ENCODE data around the gene SLC22A16. TPM values are rescaled to one million over a fixed set of nuclear protein-coding genes. Genes with fewer than 3 reads are reported as not detected.

SLC22A16 gene
- 14.4 TPM for polyA plus RNA-seq (2013)

GRCh38 chr6:110476046-110476849, at the start of gene SLC22A16:
TSS of gene SLC22A16 (minus strand) at chr6:110476613. CDS start at chr6:110476574, 39 bp downstream.
- Histone ChIP-seq H3K27ac (ENCODE audit: insufficient read depth in 1 of 2, low read depth in 1 of 2, low read length in 2 of 2, poor library complexity in 1 of 2, severe bottlenecking in 2 of 2) (peak within 1 kb of the TSS; percentile 78 to 81), H3K36me3 (ENCODE audit: control insufficient read depth in 4 of 4, insufficient read depth in 4 of 4, low read length in 3 of 4) (peaks cover 0 to 10% (median 0%) of the 10 kb centered on the region in 4 experiments), H3K4me1 (ENCODE audit: control extremely low read depth in 1 of 4, control insufficient read depth in 4 of 4, insufficient read depth in 4 of 4, low read length in 3 of 4) (peaks cover 12 to 23% (median 18%) of the 10 kb centered on the region in 4 experiments), H3K27me3 (replicated peaks in 2 of 5; ENCODE audit: control insufficient read depth in 4 of 5, insufficient read depth in 5 of 5, low read length in 4 of 5) (no peaks in the 10 kb centered on the region), H3K9me3 (ENCODE audit: control extremely low read depth in 1 of 5, control insufficient read depth in 4 of 5, insufficient read depth in 2 of 5, low read depth in 1 of 5, low read length in 4 of 5) (peaks cover 0 to 5% (median 0%) of the 10 kb centered on the region in 5 experiments), H3K4me3 (ENCODE audit: control insufficient read depth in 1 of 7, extremely low read depth in 1 of 7, insufficient read depth in 4 of 7, low read depth in 2 of 7, low read length in 6 of 7) (peak within 1 kb of the TSS; percentile 57 to 81 (median 69))
- CTCF ChIA-PET, result interaction anchor here (1.1 to 2.0 kb wide), 4 partner anchors 9 to 436 kb away, joined by 3 to 5 read pairs (median 4); no protein-coding TSS in a partner anchor
- POLR2A ChIA-PET, result interaction anchor here (1.0 to 1.2 kb wide), 2 partner anchors 7 to 78 kb away, joined by 3 to 4 read pairs; no protein-coding TSS in a partner anchor
- DNase-seq, result peak; percentile 48 to 79 (median 70)
- WGBS (ENCODE audit: insufficient coverage), result under 1% methylated on average over 44 of the region's 85 CpGs

DNA sequence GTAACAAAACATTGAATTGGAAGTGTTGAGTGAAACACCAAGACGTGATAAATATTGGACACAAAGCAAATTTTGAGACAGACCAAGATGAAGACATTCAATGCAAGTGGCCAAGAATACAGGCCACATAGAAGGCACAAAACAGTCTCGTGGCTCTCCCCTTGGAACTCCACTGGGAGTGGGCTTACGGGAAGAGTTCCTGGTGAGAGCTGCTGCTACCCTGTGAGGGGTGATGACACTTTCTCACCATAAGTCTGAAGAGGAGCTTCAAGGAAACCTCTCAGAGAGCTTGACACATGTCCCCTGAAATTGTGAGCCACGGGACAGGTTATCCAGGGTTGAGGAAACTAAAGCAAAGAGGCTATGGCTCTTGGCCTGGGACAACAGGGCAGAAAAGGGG, 48.6 kb upstream of the SLC22A16 start:
- Histone ChIP-seq H3K27ac (ENCODE audit: insufficient read depth in 1 of 2, low read depth in 1 of 2, low read length in 2 of 2, poor library complexity in 1 of 2, severe bottlenecking in 2 of 2) (no peak overlapping the region), H3K4me1 (ENCODE audit: control extremely low read depth in 1 of 4, control insufficient read depth in 4 of 4, insufficient read depth in 4 of 4, low read length in 3 of 4) (peaks cover 10 to 22% (median 17%) of the 10 kb centered on the region in 4 experiments), H3K36me3 (ENCODE audit: control insufficient read depth in 4 of 4, insufficient read depth in 4 of 4, low read length in 3 of 4) (no peaks in the 10 kb centered on the region), H3K27me3 (replicated peaks in 2 of 5; ENCODE audit: control insufficient read depth in 4 of 5, insufficient read depth in 5 of 5, low read length in 4 of 5) (no peaks in the 10 kb centered on the region), H3K4me3 (ENCODE audit: control insufficient read depth in 1 of 7, extremely low read depth in 1 of 7, insufficient read depth in 4 of 7, low read depth in 2 of 7, low read length in 6 of 7) (no peak overlapping the region), H3K9me3 (ENCODE audit: control extremely low read depth in 1 of 5, control insufficient read depth in 4 of 5, insufficient read depth in 2 of 5, low read depth in 1 of 5, low read length in 4 of 5) (no peaks in the 10 kb centered on the region)
- no peak for DNase-seq
- WGBS (ENCODE audit: insufficient coverage), result 96% methylated on average over 4 of the region's 4 CpGs
- POLR2A ChIA-PET, result no interaction called here
- CTCF ChIA-PET, result interaction anchor here (0.6 kb wide), 1 partner anchor 698 kb away, joined by 3 read pairs; no protein-coding TSS in a partner anchor

DNA sequence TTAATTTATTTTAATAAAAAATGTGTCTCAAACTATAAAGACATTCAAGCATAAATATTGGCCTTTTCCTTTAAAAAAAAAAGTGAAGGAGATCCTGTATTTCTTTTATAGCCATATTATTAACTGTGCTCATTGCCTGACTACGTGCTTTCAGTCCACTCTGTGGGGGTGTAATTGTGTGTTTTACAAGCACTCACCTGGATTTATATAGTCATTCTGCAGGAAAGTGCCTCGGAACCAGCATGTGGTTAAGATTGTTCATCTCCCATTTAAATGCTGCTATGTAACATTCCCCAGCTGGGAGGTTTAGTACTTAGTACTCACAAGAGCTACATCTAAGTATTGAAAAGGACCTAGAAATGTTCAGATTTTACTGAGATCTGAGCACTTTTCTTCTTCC, 47.9 kb upstream of the SLC22A16 start:
- ChIA-PET CTCF (no interaction called here), POLR2A (no interaction called here)
- Histone ChIP-seq H3K4me1 (ENCODE audit: control extremely low read depth in 1 of 4, control insufficient read depth in 4 of 4, insufficient read depth in 4 of 4, low read length in 3 of 4) (peaks cover 10 to 15% (median 10%) of the 10 kb centered on the region in 4 experiments), H3K27me3 (replicated peaks in 2 of 5; ENCODE audit: control insufficient read depth in 4 of 5, insufficient read depth in 5 of 5, low read length in 4 of 5) (no peaks in the 10 kb centered on the region), H3K4me3 (ENCODE audit: control insufficient read depth in 1 of 7, extremely low read depth in 1 of 7, insufficient read depth in 4 of 7, low read depth in 2 of 7, low read length in 6 of 7) (no peak overlapping the region), H3K9me3 (ENCODE audit: control extremely low read depth in 1 of 5, control insufficient read depth in 4 of 5, insufficient read depth in 2 of 5, low read depth in 1 of 5, low read length in 4 of 5) (no peaks in the 10 kb centered on the region), H3K27ac (ENCODE audit: insufficient read depth in 1 of 2, low read depth in 1 of 2, low read length in 2 of 2, poor library complexity in 1 of 2, severe bottlenecking in 2 of 2) (no peak overlapping the region), H3K36me3 (ENCODE audit: control insufficient read depth in 4 of 4, insufficient read depth in 4 of 4, low read length in 3 of 4) (no peaks in the 10 kb centered on the region)
- no CpG with 5 or more reads among the region's 2 CpGs for WGBS (ENCODE audit: insufficient coverage)
- DNase-seq, result no peak

GRCh38 chr6:110523451-110524021, 47.1 kb upstream of the SLC22A16 start:
- H3K27me3 ChIP-seq (replicated peaks in 2 of 5; ENCODE audit: control insufficient read depth in 4 of 5, insufficient read depth in 5 of 5, low read length in 4 of 5), result no peaks in the 10 kb centered on the region
- DNase-seq, result no peak
- POLR2A ChIA-PET, result no interaction called here

GRCh38 chr6:110522427-110522826, 46.0 kb upstream of the SLC22A16 start:
- CTCF ChIA-PET, result no interaction called here
- DNase-seq, result no peak
- H3K9me3 ChIP-seq (ENCODE audit: control extremely low read depth in 1 of 5, control insufficient read depth in 4 of 5, insufficient read depth in 2 of 5, low read depth in 1 of 5, low read length in 4 of 5), result no peaks in the 10 kb centered on the region
- no peaks in the 10 kb centered on the region for H3K4me1 ChIP-seq (ENCODE audit: control extremely low read depth in 1 of 4, control insufficient read depth in 4 of 4, insufficient read depth in 4 of 4, low read length in 3 of 4)
- POLR2A ChIA-PET, result no interaction called here
- no peak overlapping the region for H3K27ac ChIP-seq (ENCODE audit: insufficient read depth in 1 of 2, low read depth in 1 of 2, low read length in 2 of 2, poor library complexity in 1 of 2, severe bottlenecking in 2 of 2)
- H3K27me3 ChIP-seq (replicated peaks in 2 of 5; ENCODE audit: control insufficient read depth in 4 of 5, insufficient read depth in 5 of 5, low read length in 4 of 5), result no peaks in the 10 kb centered on the region
- 100% methylated on average over 1 of the region's 3 CpGs for WGBS (ENCODE audit: insufficient coverage)
- no peak overlapping the region for H3K4me3 ChIP-seq (ENCODE audit: control insufficient read depth in 1 of 7, extremely low read depth in 1 of 7, insufficient read depth in 4 of 7, low read depth in 2 of 7, low read length in 6 of 7)
- H3K36me3 ChIP-seq (ENCODE audit: control insufficient read depth in 4 of 4, insufficient read depth in 4 of 4, low read length in 3 of 4), result no peaks in the 10 kb centered on the region

More at GRCh38 chr6:110523451-110524021, 47.1 kb upstream of the SLC22A16 start:
- Histone ChIP-seq H3K27ac (ENCODE audit: insufficient read depth in 1 of 2, low read depth in 1 of 2, low read length in 2 of 2, poor library complexity in 1 of 2, severe bottlenecking in 2 of 2) (no peak overlapping the region), H3K4me3 (ENCODE audit: control insufficient read depth in 1 of 7, extremely low read depth in 1 of 7, insufficient read depth in 4 of 7, low read depth in 2 of 7, low read length in 6 of 7) (no peak overlapping the region), H3K36me3 (ENCODE audit: control insufficient read depth in 4 of 4, insufficient read depth in 4 of 4, low read length in 3 of 4) (no peaks in the 10 kb centered on the region), H3K9me3 (ENCODE audit: control extremely low read depth in 1 of 5, control insufficient read depth in 4 of 5, insufficient read depth in 2 of 5, low read depth in 1 of 5, low read length in 4 of 5) (no peaks in the 10 kb centered on the region), H3K4me1 (ENCODE audit: control extremely low read depth in 1 of 4, control insufficient read depth in 4 of 4, insufficient read depth in 4 of 4, low read length in 3 of 4) (peaks cover 2 to 8% (median 3%) of the 10 kb centered on the region in 4 experiments)
- CTCF ChIA-PET, result no interaction called here
- WGBS (ENCODE audit: insufficient coverage), result 94% methylated on average over 3 of the region's 4 CpGs

GRCh38 chr6:110520992-110521543, 44.7 kb upstream of the SLC22A16 start:
- ChIA-PET CTCF (no interaction called here), POLR2A (no interaction called here)
- H3K4me1 ChIP-seq (ENCODE audit: control extremely low read depth in 1 of 4, control insufficient read depth in 4 of 4, insufficient read depth in 4 of 4, low read length in 3 of 4), result no peaks in the 10 kb centered on the region
- no peak overlapping the region for H3K4me3 ChIP-seq (ENCODE audit: control insufficient read depth in 1 of 7, extremely low read depth in 1 of 7, insufficient read depth in 4 of 7, low read depth in 2 of 7, low read length in 6 of 7)
- WGBS (ENCODE audit: insufficient coverage), result 97% methylated on average over 16 of the region's 17 CpGs
- H3K36me3 ChIP-seq (ENCODE audit: control insufficient read depth in 4 of 4, insufficient read depth in 4 of 4, low read length in 3 of 4), result no peaks in the 10 kb centered on the region
- no peaks in the 10 kb centered on the region for H3K9me3 ChIP-seq (ENCODE audit: control extremely low read depth in 1 of 5, control insufficient read depth in 4 of 5, insufficient read depth in 2 of 5, low read depth in 1 of 5, low read length in 4 of 5)
- no peak overlapping the region for H3K27ac ChIP-seq (ENCODE audit: insufficient read depth in 1 of 2, low read depth in 1 of 2, low read length in 2 of 2, poor library complexity in 1 of 2, severe bottlenecking in 2 of 2)
- DNase-seq, result no peak
- no peaks in the 10 kb centered on the region for H3K27me3 ChIP-seq (replicated peaks in 2 of 5; ENCODE audit: control insufficient read depth in 4 of 5, insufficient read depth in 5 of 5, low read length in 4 of 5)

Measured in common myeloid progenitor, CD34-positive (primary cell).